IPS-18c (cell line): ENCODE results near the gene NFIC.
A peak's percentile ranks its signal among the peaks of the same experiment; 100 is the strongest.

Experiments
- H3K4me3 ChIP-seq: 2 replicates; pipeline ENCODE4 v1.7.0; 2013; ENCODE audit warnings: low read depth, mild to moderate bottlenecking, low read length, moderate library complexity; ENCODE audit not compliant: insufficient read depth
- H3K9me3 ChIP-seq: one replicate; pipeline ENCODE4 v1.6.1; 2013; ENCODE audit warnings: mild to moderate bottlenecking, low read length, moderate library complexity; ENCODE audit not compliant: control insufficient read depth, insufficient read depth

NFIC gene

DNA sequence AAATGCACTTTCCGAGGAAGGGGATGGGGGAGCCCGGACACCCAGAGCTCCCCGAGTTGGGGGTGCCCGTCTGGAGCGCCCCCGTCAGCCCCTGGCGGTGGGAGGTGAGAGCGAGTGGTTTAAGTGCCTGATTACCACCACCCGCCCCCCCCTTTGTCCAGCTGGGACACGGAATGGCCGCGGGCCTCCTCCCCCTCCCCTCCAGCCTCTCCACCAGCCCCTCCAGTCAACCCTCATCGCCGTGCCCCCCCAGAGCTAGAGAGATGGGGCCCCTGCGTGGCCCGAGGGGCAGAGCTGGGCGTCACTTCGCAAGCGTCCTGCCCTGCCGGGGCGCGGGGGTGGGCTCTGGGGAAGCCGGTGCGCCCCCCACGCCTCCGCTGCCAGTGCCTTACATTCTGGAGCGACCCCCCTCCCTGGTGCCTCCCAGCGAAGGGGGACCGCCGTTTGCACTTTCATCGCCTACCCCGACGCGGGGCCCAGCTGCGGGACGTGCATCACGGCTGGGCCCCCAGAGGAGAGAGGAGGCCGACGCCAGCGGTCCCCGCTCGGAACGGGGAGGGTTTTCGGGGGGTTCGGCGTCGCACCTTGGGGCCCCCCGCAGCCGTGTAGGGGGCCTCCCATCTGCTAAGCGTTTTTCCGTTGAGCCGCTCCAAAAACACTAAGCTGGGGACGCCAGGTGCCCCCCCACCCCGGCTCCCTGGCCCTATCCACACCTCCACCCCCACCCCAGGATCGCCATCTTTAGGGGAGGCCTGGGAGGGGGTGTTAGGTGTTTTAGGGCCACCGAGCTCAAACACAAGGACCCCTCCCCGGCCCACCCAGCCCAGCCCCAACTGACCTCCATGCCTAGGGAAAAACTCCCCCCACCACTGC, 97.6 kb downstream of the NFIC start:
- Histone ChIP-seq H3K4me3 (peak overlapping the region; percentile 43), H3K9me3 (no peaks in the 10 kb centered on the region)

- Histone ChIP-seq H3K9me3 (no peaks in the 10 kb centered on the region), H3K4me3 (no peak overlapping the region; the same call in 1 of the 2 replicates)
Observed at GRCh38 chr19:3464587-3465235, 98.3 kb downstream of the NFIC start.

GRCh38 chr19:3465552-3465951, 99.2 kb downstream of the NFIC start:
- H3K9me3 ChIP-seq = no peaks in the 10 kb centered on the region
- H3K4me3 ChIP-seq = no peak overlapping the region

- Histone ChIP-seq H3K9me3 (no peaks in the 10 kb centered on the region), H3K4me3 (no peak overlapping the region)
Observed at GRCh38 chr19:3466635-3467034, 100.3 kb downstream of the NFIC start.

DNA sequence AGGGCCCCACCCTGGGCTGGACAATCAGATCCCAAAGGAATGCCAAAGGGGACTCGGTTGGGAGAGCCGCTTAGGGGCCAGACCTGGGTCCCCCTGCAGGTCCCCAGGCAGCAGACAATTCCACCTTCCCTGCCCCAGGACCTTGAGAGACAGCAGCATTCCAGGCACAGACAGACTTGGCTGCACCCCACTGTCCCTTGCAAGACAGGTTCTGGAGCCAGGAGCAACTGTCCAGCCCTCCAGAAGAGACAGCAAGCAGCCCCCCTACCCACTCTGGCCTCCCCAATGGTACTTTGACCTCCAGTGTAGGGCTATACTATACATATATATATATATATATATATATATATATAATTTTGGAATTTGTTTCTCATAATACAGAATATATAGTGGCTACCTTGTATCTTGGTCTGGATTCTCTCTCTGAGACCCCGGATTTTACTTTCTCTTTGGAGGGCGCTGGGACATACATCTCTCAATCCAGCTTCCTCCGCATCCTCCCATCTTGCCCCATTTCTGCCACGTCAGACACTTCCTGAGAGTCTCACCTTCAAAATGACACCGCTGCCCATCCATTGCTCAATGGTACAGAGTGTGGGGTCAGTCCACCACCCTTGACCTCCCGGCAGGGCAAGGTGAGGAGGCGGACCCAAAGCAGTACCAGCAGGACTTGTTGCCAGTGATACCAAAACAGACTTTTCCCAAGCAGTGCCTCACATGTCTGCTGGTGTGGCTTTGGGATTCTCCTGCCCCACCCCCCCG, 101.2 kb downstream of the NFIC start:
- Histone ChIP-seq H3K4me3 (no peak overlapping the region), H3K9me3 (no peaks in the 10 kb centered on the region)

- Histone ChIP-seq H3K9me3 (no peaks in the 10 kb centered on the region), H3K4me3 (no peak overlapping the region)
Observed at GRCh38 chr19:3468211-3468610, 101.8 kb downstream of the NFIC start.

DNA sequence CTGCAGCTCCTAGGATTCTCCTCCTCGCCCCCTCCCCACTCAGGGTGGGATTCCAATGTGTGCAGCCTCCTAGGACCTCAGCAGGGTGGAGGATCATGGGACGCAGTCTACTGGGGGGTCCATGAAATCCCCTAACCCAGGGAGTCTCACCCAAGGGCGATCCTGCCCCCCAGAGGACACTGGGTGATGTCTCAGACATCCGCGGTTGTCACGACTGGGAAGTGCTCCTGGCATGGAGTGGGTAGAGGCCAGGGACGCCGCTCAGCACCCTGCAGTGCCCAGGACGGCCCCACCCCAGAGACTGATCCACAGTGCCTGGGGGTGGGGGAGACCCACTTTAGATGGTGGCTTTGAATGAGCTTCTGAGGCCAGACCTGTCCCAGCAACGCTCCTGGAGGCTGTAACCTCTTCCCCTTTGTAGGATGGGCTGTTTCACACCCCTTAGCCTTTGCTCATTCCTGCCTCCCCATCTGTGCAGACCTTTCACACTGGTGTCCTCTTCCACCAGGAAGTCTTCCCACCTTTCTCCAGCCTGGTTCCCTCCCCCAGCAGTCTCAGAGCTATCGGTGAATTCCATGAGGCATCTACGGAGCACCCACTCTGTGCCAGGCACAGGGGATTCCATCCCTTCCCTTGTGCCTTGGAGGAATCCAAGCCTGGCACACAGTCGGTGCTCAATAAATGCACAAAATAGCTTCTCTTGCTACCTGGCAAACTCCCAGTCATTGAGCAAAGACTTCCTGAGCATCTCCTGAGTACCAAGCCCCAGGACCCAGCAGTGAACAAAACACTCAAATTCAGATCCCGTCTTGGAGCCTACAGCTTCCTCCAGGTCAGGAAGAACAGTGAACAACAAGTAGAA, 103.5 kb downstream of the NFIC start:
- Histone ChIP-seq H3K9me3 (no peaks in the 10 kb centered on the region), H3K4me3 (no peak overlapping the region)

DNA sequence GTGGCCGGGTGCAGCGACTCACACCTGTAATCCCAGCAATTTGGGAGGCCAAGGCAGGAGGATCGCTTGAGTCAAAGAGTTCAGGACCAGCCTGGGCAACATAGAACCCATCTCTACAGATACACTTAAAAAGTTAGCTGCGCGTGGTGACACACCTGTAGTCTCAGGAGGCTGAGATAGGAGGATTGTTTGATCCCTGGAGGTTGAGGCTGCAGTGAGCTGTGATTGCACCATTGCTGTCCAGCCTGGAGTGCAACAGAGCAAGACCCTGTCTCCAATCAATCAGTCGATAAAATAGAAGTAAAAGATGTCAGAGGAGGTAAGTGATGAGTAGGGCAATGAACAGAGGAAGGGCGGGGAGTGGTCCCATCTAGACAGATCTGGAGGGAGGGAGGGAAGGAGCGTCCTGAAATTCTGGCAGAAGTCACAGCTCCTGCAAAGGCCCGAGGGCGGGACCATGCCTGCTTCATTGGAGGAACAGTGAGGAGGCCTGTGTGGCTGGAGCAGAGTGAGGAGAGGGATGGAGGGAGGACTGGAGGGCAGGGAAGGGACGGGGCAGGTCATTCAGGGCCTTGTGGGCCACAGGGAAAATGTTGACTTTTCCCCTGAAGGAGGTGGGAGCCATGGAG, 104.2 kb downstream of the NFIC start:
- no peak overlapping the region for H3K4me3 ChIP-seq
- no peaks in the 10 kb centered on the region for H3K9me3 ChIP-seq

DNA sequence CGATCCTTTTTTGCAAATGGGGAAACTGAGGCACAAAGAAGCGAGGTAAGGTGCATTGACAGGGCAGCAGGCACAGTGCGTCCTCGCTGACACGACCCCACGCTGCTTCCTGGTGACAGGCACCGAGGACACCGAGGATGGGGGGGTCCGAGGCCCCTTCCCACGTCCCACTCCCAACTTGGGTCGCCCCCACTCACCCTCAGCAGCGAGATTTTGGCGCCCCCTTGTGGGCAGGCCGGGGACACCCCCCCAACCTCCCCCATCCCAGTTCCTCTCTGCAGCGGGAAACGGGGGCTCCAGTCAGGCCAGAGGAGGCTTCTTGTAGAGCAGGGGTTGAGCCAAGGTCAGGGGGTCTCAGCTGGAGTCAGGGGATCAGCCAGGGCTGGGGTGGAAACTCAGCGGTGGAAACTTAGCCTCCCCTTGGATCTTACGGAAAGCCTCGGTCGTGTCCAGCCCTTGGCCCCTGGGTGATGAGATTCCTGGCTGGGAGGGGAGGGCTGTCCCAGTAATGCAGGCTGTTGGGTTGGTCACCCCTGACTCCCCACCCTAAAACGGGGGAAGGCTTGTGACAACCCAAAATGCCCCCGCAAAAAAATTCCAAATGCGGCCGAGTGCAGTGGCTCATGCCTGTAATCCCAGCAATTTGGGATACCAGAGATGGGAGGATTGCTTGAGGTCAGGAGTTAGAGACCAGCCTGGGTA, 105.7 kb downstream of the NFIC start:
- Histone ChIP-seq H3K4me3 (no peak overlapping the region), H3K9me3 (no peaks in the 10 kb centered on the region)

- Histone ChIP-seq H3K9me3 (no peaks in the 10 kb centered on the region), H3K4me3 (no peak overlapping the region)
Observed at GRCh38 chr19:3474010-3474409, 107.6 kb downstream of the NFIC start.

DNA sequence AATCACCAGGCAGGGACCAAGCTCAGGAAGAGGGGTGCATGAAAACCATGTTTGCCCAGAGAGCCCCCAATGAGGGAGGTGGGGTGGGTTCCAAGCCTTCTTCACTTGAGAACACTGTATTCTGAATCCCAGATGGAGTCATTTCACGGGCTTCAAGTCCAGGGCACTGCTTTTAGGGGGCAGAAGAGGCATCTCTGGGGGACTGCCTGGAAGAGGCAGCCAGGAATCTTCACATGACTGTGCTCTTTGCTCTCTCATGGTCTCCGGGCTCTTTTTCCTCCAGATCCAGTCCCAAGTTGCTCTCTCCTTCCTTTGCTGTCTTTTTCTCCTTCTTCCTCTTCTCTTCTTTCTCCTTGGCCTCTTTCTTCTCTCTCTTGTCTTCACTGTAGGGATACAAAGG, 108.2 kb downstream of the NFIC start:
- Histone ChIP-seq H3K4me3 (no peak overlapping the region), H3K9me3 (no peaks in the 10 kb centered on the region)

DNA sequence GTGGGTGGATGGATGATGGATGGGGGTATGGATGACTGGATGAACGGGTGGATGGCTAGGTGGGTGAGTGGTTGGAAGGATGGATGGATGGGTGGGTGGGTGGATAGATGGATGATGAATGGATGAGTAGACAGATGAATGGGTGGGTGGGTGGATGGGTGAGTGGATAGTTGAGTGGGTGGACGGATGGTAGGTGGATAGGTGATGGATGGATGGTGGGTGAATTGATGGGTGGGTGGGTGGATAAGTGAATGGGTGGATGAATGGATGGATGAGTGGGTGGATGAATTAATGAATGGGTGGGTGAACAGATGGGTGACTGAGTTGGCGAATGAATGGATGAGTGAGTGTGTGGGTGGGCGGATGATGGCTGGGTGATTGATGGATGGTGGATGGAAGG, 109.1 kb downstream of the NFIC start:
- Histone ChIP-seq H3K4me3 (no peak overlapping the region), H3K9me3 (no peaks in the 10 kb centered on the region)

GRCh38 chr19:3476830-3477229, 110.4 kb downstream of the NFIC start:
- H3K4me3 ChIP-seq = no peak overlapping the region
- H3K9me3 ChIP-seq = no peaks in the 10 kb centered on the region

DNA sequence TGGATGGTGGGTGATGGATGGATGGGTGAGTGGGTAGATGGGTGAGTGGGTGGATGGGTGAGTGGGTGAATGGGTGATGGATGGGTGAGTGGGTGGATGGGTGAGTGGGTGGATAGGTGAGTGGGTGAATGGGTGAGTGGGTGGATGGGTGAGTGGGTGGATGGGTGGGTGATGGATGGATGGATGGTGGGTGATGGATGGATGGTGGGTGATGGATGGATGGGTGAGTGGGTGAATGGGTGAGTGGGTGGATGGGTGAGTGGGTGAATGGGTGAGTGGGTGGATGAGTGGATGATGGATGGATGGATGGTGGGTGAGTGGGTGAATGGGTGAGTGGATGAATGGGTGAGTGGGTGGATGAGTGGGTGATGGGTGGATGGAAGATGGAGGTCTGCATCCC, 111.1 kb downstream of the NFIC start:
- no peaks in the 10 kb centered on the region for H3K9me3 ChIP-seq
- no peak overlapping the region for H3K4me3 ChIP-seq

GRCh38 chr19:3477951-3478350, 111.6 kb downstream of the NFIC start:
- no peak overlapping the region for H3K4me3 ChIP-seq
- H3K9me3 ChIP-seq = no peaks in the 10 kb centered on the region
